Stimulated activated CD8-positive, alpha-beta memory T cell treated with anti-CD3 and anti-CD28 coated beads, Interleukin-15, amount 100 ng/mL, for 24 hours (primary cell): ENCODE results near the gene SPRED1.

Source experiments
- DNase-seq: peaks from one replicate; pipeline ENCODE4 v3.0.0-alpha.2; 2020; ENCODE audit warnings: low read depth

The SPRED1 gene

GRCh38 chr15:38362355-38362754 is 109.7 kb downstream of the SPRED1 start:
- DNase-seq: no peak

GRCh38 chr15:38367476-38367875 is 114.8 kb downstream of the SPRED1 start:
- no peak for DNase-seq

- no peak for DNase-seq
Measured at GRCh38 chr15:38369936-38370478, 117.4 kb downstream of the SPRED1 start.

GRCh38 chr15:38373016-38373415 is 120.4 kb downstream of the SPRED1 start:
- DNase-seq: no peak

- DNase-seq: no peak
Measured at GRCh38 chr15:38374029-38374428, 121.4 kb downstream of the SPRED1 start.

GRCh38 chr15:38374556-38374955 is 121.9 kb downstream of the SPRED1 start:
- DNase-seq: no peak

GRCh38 chr15:38376081-38376480 is 123.4 kb downstream of the SPRED1 start:
- no peak for DNase-seq

- no peak for DNase-seq
Measured at GRCh38 chr15:38377636-38378035, 125.0 kb downstream of the SPRED1 start.

- no peak for DNase-seq
Measured at GRCh38 chr15:38378161-38378560, 125.5 kb downstream of the SPRED1 start.

GRCh38 chr15:38389924-38390542 is 137.4 kb downstream of the SPRED1 start:
- DNase-seq: peak; percentile 26

GRCh38 chr15:38391191-38391590 is 138.6 kb downstream of the SPRED1 start:
- DNase-seq: no peak

- no peak for DNase-seq
Measured at GRCh38 chr15:38398134-38398533, 145.5 kb downstream of the SPRED1 start.

GRCh38 chr15:38401106-38401505 is 148.5 kb downstream of the SPRED1 start:
- no peak for DNase-seq

- no peak for DNase-seq
Measured at GRCh38 chr15:38401701-38402100, 149.1 kb downstream of the SPRED1 start.

- DNase-seq: no peak
Measured at GRCh38 chr15:38406436-38406835, 153.8 kb downstream of the SPRED1 start.
